HG02759 (cell line): Measurements from ENCODE around the gene MSLN.
"Not testable (repeated sequence)": the region's sequence is repeated elsewhere in the genome, so short reads cannot be mapped to it uniquely, and the experiment has no call there.

Source experiments
- ATAC-seq: cut with Tn5 transposase; IDR thresholded peaks from one replicate; pipeline ENCODE4 v1.9.1; 2021; ENCODE audit warnings: mild to moderate bottlenecking, moderate library complexity; ENCODE audit not compliant: unreplicated experiment

MSLN gene

GRCh38 chr16:754121-754607 is 6.4 kb upstream of the MSLN start:
- ATAC-seq, result not testable (repeated sequence)

GRCh38 chr16:754656-755055 is 5.9 kb upstream of the MSLN start:
- no peak for ATAC-seq

- ATAC-seq, result no peak
Measured at GRCh38 chr16:756428-756827, 4.1 kb upstream of the MSLN start.

- no peak for ATAC-seq
Measured at GRCh38 chr16:759110-759910, 1.2 kb upstream of the MSLN start.

- no peak for ATAC-seq
Measured at GRCh38 chr16:760065-760464, 469 bp upstream of the MSLN start.

- no peak for ATAC-seq
Measured at GRCh38 chr16:761625-762513, 1.3 kb downstream of the MSLN start.

GRCh38 chr16:762595-763268 is 2.2 kb downstream of the MSLN start:
- no peak for ATAC-seq

- ATAC-seq, result no peak
Measured at GRCh38 chr16:763369-764183, 3.0 kb downstream of the MSLN start.

- no peak for ATAC-seq
Measured at GRCh38 chr16:764184-764750, 3.7 kb downstream of the MSLN start.

GRCh38 chr16:764848-765487 is 4.4 kb downstream of the MSLN start:
- ATAC-seq, result no peak

GRCh38 chr16:765488-765865 is 4.9 kb downstream of the MSLN start:
- no peak for ATAC-seq

GRCh38 chr16:766008-766819 is 5.7 kb downstream of the MSLN start:
- ATAC-seq, result no peak

- ATAC-seq, result no peak
Measured at GRCh38 chr16:766820-767640, 6.5 kb downstream of the MSLN start.

- ATAC-seq, result no peak
Measured at GRCh38 chr16:767743-768235, 7.3 kb downstream of the MSLN start.

GRCh38 chr16:768428-768827 is 7.9 kb downstream of the MSLN start:
- ATAC-seq, result no peak

- no peak for ATAC-seq
Measured at GRCh38 chr16:769184-769784, 8.8 kb downstream of the MSLN start.

GRCh38 chr16:769934-770333 is 9.4 kb downstream of the MSLN start:
- ATAC-seq, result no peak
